ENCODE results near the gene FBXW4.

Gene FBXW4

GRCh38 chr10:101629837-101630632, 64.9 kb downstream of the FBXW4 start:
- TF ChIP-seq, protein P1, sequence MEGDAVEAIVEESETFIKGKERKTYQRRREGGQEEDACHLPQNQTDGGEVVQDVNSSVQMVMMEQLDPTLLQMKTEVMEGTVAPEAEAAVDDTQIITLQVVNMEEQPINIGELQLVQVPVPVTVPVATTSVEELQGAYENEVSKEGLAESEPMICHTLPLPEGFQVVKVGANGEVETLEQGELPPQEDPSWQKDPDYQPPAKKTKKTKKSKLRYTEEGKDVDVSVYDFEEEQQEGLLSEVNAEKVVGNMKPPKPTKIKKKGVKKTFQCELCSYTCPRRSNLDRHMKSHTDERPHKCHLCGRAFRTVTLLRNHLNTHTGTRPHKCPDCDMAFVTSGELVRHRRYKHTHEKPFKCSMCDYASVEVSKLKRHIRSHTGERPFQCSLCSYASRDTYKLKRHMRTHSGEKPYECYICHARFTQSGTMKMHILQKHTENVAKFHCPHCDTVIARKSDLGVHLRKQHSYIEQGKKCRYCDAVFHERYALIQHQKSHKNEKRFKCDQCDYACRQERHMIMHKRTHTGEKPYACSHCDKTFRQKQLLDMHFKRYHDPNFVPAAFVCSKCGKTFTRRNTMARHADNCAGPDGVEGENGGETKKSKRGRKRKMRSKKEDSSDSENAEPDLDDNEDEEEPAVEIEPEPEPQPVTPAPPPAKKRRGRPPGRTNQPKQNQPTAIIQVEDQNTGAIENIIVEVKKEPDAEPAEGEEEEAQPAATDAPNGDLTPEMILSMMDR (conservative IDR thresholded peaks at IDR 0.05; ENCODE audit: low read depth, low read length) = no peak
- Histone ChIP-seq H3K79me2 (ENCODE audit: insufficient read depth, low read depth) (no peaks in the 10 kb centered on the region), H2AFZ (ENCODE audit: low read depth) (no peak overlapping the region), H4K20me1 (ENCODE audit: insufficient read depth) (no peaks in the 10 kb centered on the region), H3K27ac (no peak overlapping the region), H3K4me3 (IDR thresholded peaks at IDR 0.05; ENCODE audit: insufficient read depth, low read depth, low read length) (no peak overlapping the region), H3K9ac (no peak overlapping the region), H3K36me3 (ENCODE audit: insufficient read depth) (no peaks in the 10 kb centered on the region), H3K4me1 (ENCODE audit: low read depth, poor library complexity, severe bottlenecking) (no peaks in the 10 kb centered on the region), H3K4me2 (no peak overlapping the region), H3K27me3 (ENCODE audit: insufficient read depth, low read depth) (no peaks in the 10 kb centered on the region)

GRCh38 chr10:101625821-101626412, 69.1 kb downstream of the FBXW4 start:
- Histone ChIP-seq H3K27ac (no peak overlapping the region), H3K4me3 (IDR thresholded peaks at IDR 0.05; ENCODE audit: insufficient read depth, low read depth, low read length) (no peak overlapping the region), H3K79me2 (ENCODE audit: insufficient read depth, low read depth) (no peaks in the 10 kb centered on the region), H3K4me2 (no peak overlapping the region), H3K36me3 (ENCODE audit: insufficient read depth) (no peaks in the 10 kb centered on the region), H3K27me3 (ENCODE audit: insufficient read depth, low read depth) (no peaks in the 10 kb centered on the region), H3K4me1 (ENCODE audit: low read depth, poor library complexity, severe bottlenecking) (no peaks in the 10 kb centered on the region), H2AFZ (ENCODE audit: low read depth) (no peak overlapping the region), H3K9ac (no peak overlapping the region), H4K20me1 (ENCODE audit: insufficient read depth) (no peaks in the 10 kb centered on the region)
- TF ChIP-seq, protein P1 (conservative IDR thresholded peaks at IDR 0.05; ENCODE audit: low read depth, low read length) = no peak

DNA sequence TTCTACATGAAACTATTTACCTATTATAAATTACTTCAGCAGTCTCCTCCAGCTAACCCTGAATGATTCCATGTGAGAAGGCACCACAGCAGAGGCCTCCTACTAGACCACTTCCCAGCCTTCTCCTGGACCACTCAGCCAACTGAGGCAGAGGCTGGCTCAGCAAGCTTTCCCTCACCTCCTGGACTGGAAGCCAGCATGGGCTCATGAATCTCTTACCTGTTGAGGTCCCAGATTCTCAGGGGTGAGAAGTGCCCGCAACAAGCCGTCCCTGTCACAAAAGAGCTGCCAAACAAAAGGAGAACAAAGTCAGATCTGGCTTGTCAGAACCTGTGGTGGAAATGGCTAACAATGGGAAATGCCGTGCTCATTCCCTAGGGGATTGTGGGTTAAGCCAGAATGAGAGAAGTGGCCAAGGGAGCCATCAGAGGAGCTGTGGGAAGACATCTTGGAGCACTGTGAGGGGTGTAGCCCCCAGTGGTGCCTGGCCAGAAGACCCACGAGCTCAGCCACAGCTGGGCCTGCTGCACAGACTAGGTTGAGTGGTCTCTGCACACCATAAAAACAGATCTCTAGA, 70.4 kb downstream of the FBXW4 start:
- H3K4me2 ChIP-seq = no peak overlapping the region
- TF ChIP-seq, protein P1 (conservative IDR thresholded peaks at IDR 0.05; ENCODE audit: low read depth, low read length) = no peak

DNA sequence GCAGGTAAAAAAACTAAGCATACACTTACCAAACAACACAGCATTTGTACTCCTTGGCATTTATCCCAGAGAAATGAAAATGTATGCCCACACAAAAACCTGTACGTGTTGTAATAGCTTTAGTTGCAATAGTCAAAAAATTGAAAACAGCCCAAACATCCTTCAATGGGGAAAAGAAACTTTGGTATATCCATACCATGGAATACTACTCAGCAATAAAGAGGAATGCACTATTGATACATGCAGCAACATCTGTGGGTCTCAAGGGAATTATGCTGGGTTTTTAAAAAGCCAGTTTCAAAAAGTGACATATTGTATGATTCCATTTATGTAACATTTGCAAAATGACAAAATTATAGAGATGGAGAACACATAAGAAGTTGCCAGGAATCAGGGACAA, 71.4 kb downstream of the FBXW4 start:
- H3K27me3 ChIP-seq (ENCODE audit: insufficient read depth, low read depth) = no peaks in the 10 kb centered on the region
- TF ChIP-seq, protein P1 (conservative IDR thresholded peaks at IDR 0.05; ENCODE audit: low read depth, low read length) = no peak
- H3K9ac ChIP-seq = no peak overlapping the region
- no peaks in the 10 kb centered on the region for H3K4me1 ChIP-seq (ENCODE audit: low read depth, poor library complexity, severe bottlenecking)
- H3K79me2 ChIP-seq (ENCODE audit: insufficient read depth, low read depth) = no peaks in the 10 kb centered on the region
- no peak overlapping the region for H2AFZ ChIP-seq (ENCODE audit: low read depth)
- no peaks in the 10 kb centered on the region for H4K20me1 ChIP-seq (ENCODE audit: insufficient read depth)
- H3K27ac ChIP-seq = no peak overlapping the region
- H3K4me3 ChIP-seq (IDR thresholded peaks at IDR 0.05; ENCODE audit: insufficient read depth, low read depth, low read length) = no peak overlapping the region
- no peak overlapping the region for H3K4me2 ChIP-seq
- H3K36me3 ChIP-seq (ENCODE audit: insufficient read depth) = no peaks in the 10 kb centered on the region

More for the DNA sequence above, 70.4 kb downstream of the FBXW4 start:
- no peak overlapping the region for H3K4me3 ChIP-seq (IDR thresholded peaks at IDR 0.05; ENCODE audit: insufficient read depth, low read depth, low read length)
- H3K9ac ChIP-seq = no peak overlapping the region
- H3K79me2 ChIP-seq (ENCODE audit: insufficient read depth, low read depth) = no peaks in the 10 kb centered on the region
- H3K4me1 ChIP-seq (ENCODE audit: low read depth, poor library complexity, severe bottlenecking) = no peaks in the 10 kb centered on the region
- H3K27me3 ChIP-seq (ENCODE audit: insufficient read depth, low read depth) = no peaks in the 10 kb centered on the region
- no peaks in the 10 kb centered on the region for H3K36me3 ChIP-seq (ENCODE audit: insufficient read depth)
- no peaks in the 10 kb centered on the region for H4K20me1 ChIP-seq (ENCODE audit: insufficient read depth)
- no peak overlapping the region for H2AFZ ChIP-seq (ENCODE audit: low read depth)
- H3K27ac ChIP-seq = no peak overlapping the region

Data from KMS-11 (cell line).